ENCODE data around the gene RPS18.

RPS18 gene

GRCh38 chr6:33306356-33306755 lies 34.5 kb downstream of the RPS18 start:
- Mint-ChIP-seq H3K36me3 (ENCODE audit: low read depth) (peaks cover 89% of the 10 kb centered on the region), H3K27me3 (no peaks in the 10 kb centered on the region), H3K27ac (no peak overlapping the region), H3K4me1 (ENCODE audit: low read depth) (peaks cover 59% of the 10 kb centered on the region), H3K4me3 (no peak overlapping the region), H3K9me3 (no peaks in the 10 kb centered on the region)
- intact Hi-C loops (cut with micrococcal nuclease): no loop called here

GRCh38 chr6:33312361-33313104 lies 40.7 kb downstream of the RPS18 start:
- peaks cover 90% of the 10 kb centered on the region for H3K36me3 Mint-ChIP-seq (ENCODE audit: low read depth)
- H3K27me3 Mint-ChIP-seq: no peaks in the 10 kb centered on the region
- peak overlapping the region; percentile 98 for H3K27ac Mint-ChIP-seq
- intact Hi-C loops (cut with micrococcal nuclease): loop anchor here (2.0 to 5.0 kb wide), 2 partner anchors 14 to 35 kb away; partner anchors contain the start of gene RGL2
- peak overlapping the region; percentile 100 for H3K4me3 Mint-ChIP-seq
- peaks cover 59% of the 10 kb centered on the region for H3K4me1 Mint-ChIP-seq (ENCODE audit: low read depth)
- no peaks in the 10 kb centered on the region for H3K9me3 Mint-ChIP-seq

- intact Hi-C loops (cut with micrococcal nuclease): loop anchor here (2.0 to 5.0 kb wide), 2 partner anchors 14 to 34 kb away; partner anchors contain the start of gene RGL2
- peak overlapping the region; percentile 98 for H3K27ac Mint-ChIP-seq
- H3K4me3 Mint-ChIP-seq: peak overlapping the region; percentile 100
- H3K27me3 Mint-ChIP-seq: no peaks in the 10 kb centered on the region
- H3K9me3 Mint-ChIP-seq: no peaks in the 10 kb centered on the region
- H3K36me3 Mint-ChIP-seq (ENCODE audit: low read depth): peaks cover 94% of the 10 kb centered on the region
- peaks cover 60% of the 10 kb centered on the region for H3K4me1 Mint-ChIP-seq (ENCODE audit: low read depth)
Measured at GRCh38 chr6:33313105-33313708, 41.3 kb downstream of the RPS18 start.

- no peaks in the 10 kb centered on the region for H3K27me3 Mint-ChIP-seq
- H3K4me1 Mint-ChIP-seq (ENCODE audit: low read depth): peaks cover 62% of the 10 kb centered on the region
- intact Hi-C loops (cut with micrococcal nuclease): loop anchor here (1.0 to 5.0 kb wide), 3 partner anchors 9 to 33 kb away; partner anchors contain the start of gene RGL2
- H3K27ac Mint-ChIP-seq: peak within 1 kb of the TSS; percentile 98
- H3K9me3 Mint-ChIP-seq: no peaks in the 10 kb centered on the region
- peak within 1 kb of the TSS; percentile 100 for H3K4me3 Mint-ChIP-seq
- H3K36me3 Mint-ChIP-seq (ENCODE audit: low read depth): peaks cover 94% of the 10 kb centered on the region
Measured at GRCh38 chr6:33313709-33314514, 42.0 kb downstream of the RPS18 start, which contains the start of gene TAPBP. TSS of gene TAPBP (minus strand) at chr6:33314078. CDS start at chr6:33314041, 37 bp downstream.

DNA sequence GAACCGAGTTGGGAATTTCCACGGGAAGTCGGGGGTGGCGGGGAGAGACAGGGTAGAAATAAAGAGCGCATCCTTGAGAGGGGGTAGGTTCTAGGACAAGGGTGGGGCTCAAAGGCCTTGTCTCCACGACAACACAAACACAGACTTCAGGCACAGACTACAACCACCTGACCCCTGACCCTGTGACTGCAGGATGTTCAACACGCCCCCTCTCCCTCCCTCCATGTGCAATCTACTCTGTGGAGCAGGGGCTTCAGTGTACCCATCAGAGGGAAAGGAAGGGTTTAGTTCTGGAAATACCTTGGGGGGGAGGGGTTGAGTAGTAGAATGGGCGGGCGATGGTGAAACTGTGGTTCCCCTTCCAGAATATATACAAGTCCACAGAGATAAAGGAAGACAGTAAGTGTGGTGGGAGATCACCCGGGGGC lies 42.7 kb downstream of the RPS18 start:
- Mint-ChIP-seq H3K9me3 (no peaks in the 10 kb centered on the region), H3K27ac (peak overlapping the region; percentile 98), H3K4me3 (peak overlapping the region; percentile 100), H3K36me3 (ENCODE audit: low read depth) (peaks cover 94% of the 10 kb centered on the region), H3K4me1 (ENCODE audit: low read depth) (peaks cover 69% of the 10 kb centered on the region), H3K27me3 (no peaks in the 10 kb centered on the region)
- intact Hi-C loops (cut with micrococcal nuclease): loop anchor here (1.0 to 5.0 kb wide), 2 partner anchors 9 to 33 kb away; no protein-coding TSS in a partner anchor

GRCh38 chr6:33314943-33315792 lies 43.3 kb downstream of the RPS18 start:
- peak overlapping the region; percentile 100 for H3K4me3 Mint-ChIP-seq
- peaks cover 75% of the 10 kb centered on the region for H3K4me1 Mint-ChIP-seq (ENCODE audit: low read depth)
- no peaks in the 10 kb centered on the region for H3K27me3 Mint-ChIP-seq
- intact Hi-C loops (cut with micrococcal nuclease): loop anchor here (1.0 to 5.0 kb wide), 2 partner anchors 8 to 32 kb away; no protein-coding TSS in a partner anchor
- no peaks in the 10 kb centered on the region for H3K9me3 Mint-ChIP-seq
- peak overlapping the region; percentile 98 for H3K27ac Mint-ChIP-seq
- H3K36me3 Mint-ChIP-seq (ENCODE audit: low read depth): peaks cover 94% of the 10 kb centered on the region

GRCh38 chr6:33315793-33316602 lies 44.1 kb downstream of the RPS18 start:
- peaks cover 94% of the 10 kb centered on the region for H3K36me3 Mint-ChIP-seq (ENCODE audit: low read depth)
- H3K27ac Mint-ChIP-seq: peak overlapping the region; percentile 98
- no peaks in the 10 kb centered on the region for H3K27me3 Mint-ChIP-seq
- intact Hi-C loops (cut with micrococcal nuclease): no loop called here
- peaks cover 76% of the 10 kb centered on the region for H3K4me1 Mint-ChIP-seq (ENCODE audit: low read depth)
- peak overlapping the region; percentile 76 for H3K4me3 Mint-ChIP-seq
- H3K9me3 Mint-ChIP-seq: no peaks in the 10 kb centered on the region

- H3K36me3 Mint-ChIP-seq (ENCODE audit: low read depth): peaks cover 92% of the 10 kb centered on the region
- intact Hi-C loops (cut with micrococcal nuclease): no loop called here
Measured at GRCh38 chr6:33316603-33317418, 44.9 kb downstream of the RPS18 start.

GRCh38 chr6:33317419-33317668 lies 45.5 kb downstream of the RPS18 start:
- H3K27ac Mint-ChIP-seq: peak overlapping the region; percentile 98
- peak overlapping the region; percentile 76 for H3K4me3 Mint-ChIP-seq
- peaks cover 78% of the 10 kb centered on the region for H3K4me1 Mint-ChIP-seq (ENCODE audit: low read depth)
- H3K27me3 Mint-ChIP-seq: no peaks in the 10 kb centered on the region
- H3K36me3 Mint-ChIP-seq (ENCODE audit: low read depth): peaks cover 92% of the 10 kb centered on the region
- intact Hi-C loops (cut with micrococcal nuclease): no loop called here
- H3K9me3 Mint-ChIP-seq: no peaks in the 10 kb centered on the region

More at GRCh38 chr6:33316603-33317418, 44.9 kb downstream of the RPS18 start:
- peaks cover 78% of the 10 kb centered on the region for H3K4me1 Mint-ChIP-seq (ENCODE audit: low read depth)
- H3K4me3 Mint-ChIP-seq: peak overlapping the region; percentile 76
- H3K27me3 Mint-ChIP-seq: no peaks in the 10 kb centered on the region
- no peaks in the 10 kb centered on the region for H3K9me3 Mint-ChIP-seq
- peak overlapping the region; percentile 98 for H3K27ac Mint-ChIP-seq

- Mint-ChIP-seq H3K4me1 (ENCODE audit: low read depth) (peaks cover 77% of the 10 kb centered on the region), H3K4me3 (peak within 1 kb of the TSS; percentile 92), H3K27me3 (no peaks in the 10 kb centered on the region), H3K36me3 (ENCODE audit: low read depth) (peaks cover 92% of the 10 kb centered on the region), H3K27ac (peak within 1 kb of the TSS; percentile 98), H3K9me3 (no peaks in the 10 kb centered on the region)
- intact Hi-C loops (cut with micrococcal nuclease): no loop called here
Measured at GRCh38 chr6:33317669-33318425, 46.0 kb downstream of the RPS18 start, which contains the start of gene ZBTB22. TSS of gene ZBTB22 (minus strand) at chr6:33317744. CDS start at chr6:33316916, 828 bp downstream.

- Mint-ChIP-seq H3K4me3 (peak overlapping the region; percentile 92), H3K9me3 (no peaks in the 10 kb centered on the region), H3K4me1 (ENCODE audit: low read depth) (peaks cover 82% of the 10 kb centered on the region), H3K27ac (peak overlapping the region; percentile 98), H3K27me3 (no peaks in the 10 kb centered on the region), H3K36me3 (ENCODE audit: low read depth) (peaks cover 88% of the 10 kb centered on the region)
- intact Hi-C loops (cut with micrococcal nuclease): no loop called here
Measured at GRCh38 chr6:33318426-33319073, 46.7 kb downstream of the RPS18 start.
